WTC11 (cell line): ENCODE measurements around the gene DAAM2.

Source experiments
- FOXJ3 ChIP-seq: sonication (generic); formaldehyde crosslinking; IDR thresholded peaks from 2 replicates; pipeline ENCODE4 v1.9.0; 2021; ENCODE audit warnings: missing genetic modification reagents, mild to moderate bottlenecking, borderline replicate concordance
- FOXK1 ChIP-seq: sonication (generic); formaldehyde crosslinking; IDR thresholded peaks from 2 replicates; pipeline ENCODE4 v1.8.0; 2022; ENCODE audit warnings: mild to moderate bottlenecking, moderate library complexity, missing genetic modification reagents
- NR3C1 ChIP-seq: sonication (generic); formaldehyde crosslinking; conservative IDR thresholded peaks from 2 replicates; pipeline ENCODE4 v1.8.1; 2023; ENCODE audit warnings: low read depth, mild to moderate bottlenecking, missing genetic modification reagents
- TF ChIP-seq, protein P1 (sequence below): fragments of 200-600 bp; IDR thresholded peaks from 2 replicates; pipeline ENCODE4 v1.8.0; 2022; ENCODE audit warnings: antibody characterized with exemption
- TF ChIP-seq, protein P2 (sequence below): sonication (generic); formaldehyde crosslinking; IDR thresholded peaks from 2 replicates; pipeline ENCODE4 v1.8.1; 2023; ENCODE audit warnings: mild to moderate bottlenecking, missing genetic modification reagents

DNA sequence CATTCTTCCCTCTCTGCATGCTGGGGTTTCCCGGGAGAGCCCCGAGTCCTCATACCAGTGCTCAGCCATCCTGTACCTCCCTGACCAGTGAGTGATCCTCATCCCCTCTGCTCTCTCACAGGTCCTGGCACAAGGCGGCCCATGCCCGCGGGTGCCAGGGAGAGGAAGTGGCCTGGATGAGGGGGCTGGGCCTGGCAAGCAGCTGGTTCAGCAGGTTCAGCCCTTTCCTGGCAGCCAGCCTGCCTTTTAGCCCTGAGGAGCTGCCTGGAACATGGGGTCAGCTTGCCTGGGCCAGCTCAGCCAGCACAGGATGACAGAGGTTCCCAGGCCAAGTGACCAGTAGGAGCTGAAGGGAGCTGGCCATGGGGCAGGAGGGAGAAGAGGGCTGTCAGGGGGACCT lies 131.2 kb downstream of the DAAM2 start:
- TF ChIP-seq, protein P1, sequence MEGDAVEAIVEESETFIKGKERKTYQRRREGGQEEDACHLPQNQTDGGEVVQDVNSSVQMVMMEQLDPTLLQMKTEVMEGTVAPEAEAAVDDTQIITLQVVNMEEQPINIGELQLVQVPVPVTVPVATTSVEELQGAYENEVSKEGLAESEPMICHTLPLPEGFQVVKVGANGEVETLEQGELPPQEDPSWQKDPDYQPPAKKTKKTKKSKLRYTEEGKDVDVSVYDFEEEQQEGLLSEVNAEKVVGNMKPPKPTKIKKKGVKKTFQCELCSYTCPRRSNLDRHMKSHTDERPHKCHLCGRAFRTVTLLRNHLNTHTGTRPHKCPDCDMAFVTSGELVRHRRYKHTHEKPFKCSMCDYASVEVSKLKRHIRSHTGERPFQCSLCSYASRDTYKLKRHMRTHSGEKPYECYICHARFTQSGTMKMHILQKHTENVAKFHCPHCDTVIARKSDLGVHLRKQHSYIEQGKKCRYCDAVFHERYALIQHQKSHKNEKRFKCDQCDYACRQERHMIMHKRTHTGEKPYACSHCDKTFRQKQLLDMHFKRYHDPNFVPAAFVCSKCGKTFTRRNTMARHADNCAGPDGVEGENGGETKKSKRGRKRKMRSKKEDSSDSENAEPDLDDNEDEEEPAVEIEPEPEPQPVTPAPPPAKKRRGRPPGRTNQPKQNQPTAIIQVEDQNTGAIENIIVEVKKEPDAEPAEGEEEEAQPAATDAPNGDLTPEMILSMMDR: no peak
- TF ChIP-seq, protein P2, sequence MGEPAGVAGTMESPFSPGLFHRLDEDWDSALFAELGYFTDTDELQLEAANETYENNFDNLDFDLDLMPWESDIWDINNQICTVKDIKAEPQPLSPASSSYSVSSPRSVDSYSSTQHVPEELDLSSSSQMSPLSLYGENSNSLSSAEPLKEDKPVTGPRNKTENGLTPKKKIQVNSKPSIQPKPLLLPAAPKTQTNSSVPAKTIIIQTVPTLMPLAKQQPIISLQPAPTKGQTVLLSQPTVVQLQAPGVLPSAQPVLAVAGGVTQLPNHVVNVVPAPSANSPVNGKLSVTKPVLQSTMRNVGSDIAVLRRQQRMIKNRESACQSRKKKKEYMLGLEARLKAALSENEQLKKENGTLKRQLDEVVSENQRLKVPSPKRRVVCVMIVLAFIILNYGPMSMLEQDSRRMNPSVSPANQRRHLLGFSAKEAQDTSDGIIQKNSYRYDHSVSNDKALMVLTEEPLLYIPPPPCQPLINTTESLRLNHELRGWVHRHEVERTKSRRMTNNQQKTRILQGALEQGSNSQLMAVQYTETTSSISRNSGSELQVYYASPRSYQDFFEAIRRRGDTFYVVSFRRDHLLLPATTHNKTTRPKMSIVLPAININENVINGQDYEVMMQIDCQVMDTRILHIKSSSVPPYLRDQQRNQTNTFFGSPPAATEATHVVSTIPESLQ (CRISPR knock-in tag): no peak
- no peak for TF ChIP-seq FOXJ3 (CRISPR knock-in tag)
- no peak for TF ChIP-seq NR3C1
- no peak for TF ChIP-seq FOXK1 (CRISPR knock-in tag)
